ENCODE data around the gene PIP4K2A. TPM values are rescaled to one million over a fixed set of nuclear protein-coding genes. Genes with fewer than 3 reads are reported as not detected.

PIP4K2A gene
- total RNA-seq, 4 donors from 2014 or later, result 27.3 to 52.7 (median 41.6) TPM

DNA sequence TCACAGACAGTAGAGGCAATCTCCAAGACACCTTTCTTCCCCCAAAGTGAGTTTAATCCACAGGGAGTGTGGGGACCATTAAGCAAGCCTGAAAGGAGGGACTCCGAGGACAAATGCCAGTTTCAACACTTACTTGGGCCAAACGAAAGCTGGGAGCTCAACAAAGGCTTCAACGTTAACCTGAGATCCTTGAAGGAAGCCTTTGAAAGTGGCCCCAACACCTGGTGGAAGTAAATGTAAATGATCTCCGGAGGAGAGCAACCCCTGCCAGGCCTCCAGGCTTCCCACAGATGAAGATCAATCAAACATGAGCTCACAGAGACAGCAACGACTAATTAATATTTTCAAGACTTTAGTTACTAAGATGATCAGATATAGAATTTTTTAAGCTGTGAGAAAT, 103.8 kb downstream of the PIP4K2A start:
- TF ChIP-seq, protein P1, sequence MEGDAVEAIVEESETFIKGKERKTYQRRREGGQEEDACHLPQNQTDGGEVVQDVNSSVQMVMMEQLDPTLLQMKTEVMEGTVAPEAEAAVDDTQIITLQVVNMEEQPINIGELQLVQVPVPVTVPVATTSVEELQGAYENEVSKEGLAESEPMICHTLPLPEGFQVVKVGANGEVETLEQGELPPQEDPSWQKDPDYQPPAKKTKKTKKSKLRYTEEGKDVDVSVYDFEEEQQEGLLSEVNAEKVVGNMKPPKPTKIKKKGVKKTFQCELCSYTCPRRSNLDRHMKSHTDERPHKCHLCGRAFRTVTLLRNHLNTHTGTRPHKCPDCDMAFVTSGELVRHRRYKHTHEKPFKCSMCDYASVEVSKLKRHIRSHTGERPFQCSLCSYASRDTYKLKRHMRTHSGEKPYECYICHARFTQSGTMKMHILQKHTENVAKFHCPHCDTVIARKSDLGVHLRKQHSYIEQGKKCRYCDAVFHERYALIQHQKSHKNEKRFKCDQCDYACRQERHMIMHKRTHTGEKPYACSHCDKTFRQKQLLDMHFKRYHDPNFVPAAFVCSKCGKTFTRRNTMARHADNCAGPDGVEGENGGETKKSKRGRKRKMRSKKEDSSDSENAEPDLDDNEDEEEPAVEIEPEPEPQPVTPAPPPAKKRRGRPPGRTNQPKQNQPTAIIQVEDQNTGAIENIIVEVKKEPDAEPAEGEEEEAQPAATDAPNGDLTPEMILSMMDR (IDR thresholded peaks at IDR 0.05; ENCODE audit: low read depth), result no peak

DNA sequence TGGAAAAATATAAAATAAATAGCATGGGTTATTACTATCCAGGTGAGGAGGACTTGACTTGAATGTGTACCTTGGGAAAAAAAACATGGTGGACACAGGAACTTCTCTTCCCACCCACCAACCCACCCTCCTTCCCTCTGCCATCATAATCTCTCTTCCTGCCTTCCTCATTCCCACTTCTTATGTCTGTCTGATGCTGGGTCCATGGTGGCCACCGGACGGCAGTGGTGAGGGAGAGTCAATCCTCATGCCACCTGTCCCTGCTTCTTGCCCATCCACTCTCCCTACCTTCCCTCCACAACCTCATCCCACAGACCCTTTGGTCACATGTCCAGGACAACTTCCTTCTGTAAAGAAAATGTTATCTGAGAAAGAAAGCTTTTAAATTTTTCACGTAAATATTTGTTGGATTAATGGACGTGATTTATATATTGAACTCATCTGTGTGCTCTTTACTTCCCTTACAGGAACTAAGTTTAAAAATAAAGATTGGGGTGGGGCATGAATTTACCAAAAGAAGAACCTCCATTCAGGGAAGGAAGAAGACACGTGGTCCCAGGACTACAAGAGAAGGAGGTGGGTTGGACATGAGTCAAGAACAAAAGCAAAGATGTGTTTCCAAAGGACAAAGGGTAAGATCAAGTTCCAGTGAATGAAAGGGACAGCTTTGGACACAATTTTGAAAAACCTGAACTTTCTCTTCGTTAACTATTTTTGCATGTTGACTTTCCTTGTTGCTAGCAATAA, 104.5 kb downstream of the PIP4K2A start:
- TF ChIP-seq, protein P1 (IDR thresholded peaks at IDR 0.05; ENCODE audit: low read depth), result no peak

DNA sequence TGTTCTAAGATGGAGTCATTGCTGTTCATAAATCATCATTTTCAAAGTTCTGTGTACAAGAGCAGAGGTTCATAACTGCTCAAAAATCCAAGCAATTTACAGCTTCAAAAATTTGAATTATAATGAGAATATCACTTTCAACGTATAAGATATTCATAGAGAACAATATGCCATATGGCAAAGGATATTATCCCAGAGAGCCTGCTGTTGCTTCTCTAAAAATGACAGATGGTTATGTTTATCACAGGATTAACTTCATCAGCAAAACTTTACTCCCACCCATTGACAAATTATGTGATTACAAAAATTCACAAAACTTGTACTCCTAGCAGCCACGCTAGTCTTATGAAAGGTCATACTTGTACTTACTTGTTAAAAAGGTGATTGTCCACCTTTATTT, 105.1 kb downstream of the PIP4K2A start:
- TF ChIP-seq, protein P1 (IDR thresholded peaks at IDR 0.05; ENCODE audit: low read depth), result no peak

DNA sequence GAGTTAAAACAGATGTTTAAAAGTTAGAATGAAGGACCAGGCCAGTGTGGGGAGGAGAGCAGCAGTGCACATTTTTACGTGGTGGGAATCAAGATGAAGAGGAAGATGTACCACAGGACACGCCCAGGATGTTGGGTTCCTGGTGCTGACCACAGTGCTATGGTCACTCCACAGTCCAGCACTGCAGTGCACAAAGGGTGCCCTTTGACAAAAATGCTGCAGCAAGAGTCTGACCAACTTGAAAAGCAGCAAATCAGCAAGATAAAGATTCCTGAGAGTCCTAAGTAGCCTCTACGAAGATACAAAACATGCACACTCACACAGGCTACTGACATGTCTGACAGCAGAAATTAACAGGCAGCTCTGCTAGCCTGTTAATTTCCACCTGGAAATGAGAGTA, 107.1 kb downstream of the PIP4K2A start:
- TF ChIP-seq, protein P1 (IDR thresholded peaks at IDR 0.05; ENCODE audit: low read depth), result no peak

DNA sequence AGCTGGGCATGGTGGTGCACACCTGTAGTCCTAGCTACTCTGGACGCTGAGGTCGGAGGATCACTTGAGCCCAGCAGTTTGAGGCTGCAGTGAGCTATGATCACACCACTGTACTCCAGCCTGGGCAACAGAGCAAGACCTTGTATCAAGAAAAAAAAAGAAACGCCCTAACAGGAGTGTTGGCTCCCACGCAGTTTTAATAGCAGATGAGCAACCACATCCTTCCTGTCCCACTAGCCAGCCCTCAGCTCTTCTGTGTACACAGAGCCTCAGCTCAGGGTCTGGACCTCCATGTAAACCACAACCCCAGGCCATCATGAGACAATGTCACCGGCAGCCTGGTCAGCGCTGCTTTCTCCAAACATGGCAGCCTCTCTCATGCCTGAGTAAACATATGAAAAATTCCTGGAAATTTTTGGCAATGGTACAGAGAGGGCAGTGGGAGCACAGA, 108.2 kb downstream of the PIP4K2A start:
- TF ChIP-seq, protein P1 (IDR thresholded peaks at IDR 0.05; ENCODE audit: low read depth), result no peak

DNA sequence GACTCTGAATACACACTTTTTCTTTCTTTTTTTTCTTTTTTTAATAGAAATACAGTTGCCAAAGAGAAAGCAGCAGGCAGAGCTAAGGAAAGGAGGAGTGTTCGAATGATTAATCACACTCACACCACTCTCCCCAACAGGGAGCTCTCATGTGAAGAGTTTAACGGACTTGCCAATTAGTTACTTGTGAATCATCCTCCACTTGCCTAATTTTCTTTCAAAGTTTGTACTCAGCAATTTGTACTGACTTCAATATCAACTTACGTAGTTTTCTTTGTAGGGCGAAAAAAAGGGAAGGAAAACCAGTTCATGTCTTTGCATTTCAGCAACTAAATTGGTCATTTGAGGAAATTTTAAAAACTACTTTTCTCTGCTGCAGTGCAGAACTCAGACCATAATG, 109.2 kb downstream of the PIP4K2A start:
- TF ChIP-seq, protein P1 (IDR thresholded peaks at IDR 0.05; ENCODE audit: low read depth), result no peak

DNA sequence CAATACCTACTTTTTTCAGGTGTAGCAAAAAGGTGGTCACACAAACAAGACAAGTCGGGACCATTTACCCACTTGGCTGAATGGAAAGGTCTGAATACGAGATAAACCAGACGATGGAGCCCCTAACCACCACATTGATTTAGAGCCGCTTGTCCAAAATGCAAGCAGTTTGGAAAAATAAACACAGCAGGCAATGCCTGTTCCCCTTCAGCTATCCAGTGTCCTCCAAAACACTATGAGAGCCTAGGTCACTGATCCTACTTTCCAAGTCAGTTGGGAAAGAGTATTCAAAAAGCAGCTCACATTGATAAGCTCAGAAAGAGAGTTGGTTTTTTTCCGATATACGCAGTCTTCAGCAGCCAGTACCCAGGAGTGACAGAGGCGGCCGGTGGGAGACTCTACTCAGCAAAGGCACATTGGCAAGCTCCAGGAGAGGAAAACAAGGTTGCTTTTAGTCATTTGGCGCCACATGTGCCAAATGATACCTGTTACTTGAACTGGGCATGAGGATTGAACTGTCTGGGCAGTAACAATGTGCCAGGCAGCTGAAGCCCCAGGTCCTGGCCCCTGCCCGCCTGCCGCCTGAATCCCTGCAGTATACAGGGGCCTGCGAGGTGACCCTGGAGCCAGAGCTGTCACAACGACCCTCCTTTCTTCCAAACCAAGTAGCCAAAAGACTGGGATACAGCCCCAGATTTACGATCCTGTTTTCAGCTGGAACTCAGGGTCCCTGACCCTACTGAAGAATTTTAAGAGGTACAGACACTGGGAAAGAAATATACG, 109.8 kb downstream of the PIP4K2A start:
- TF ChIP-seq, protein P1 (IDR thresholded peaks at IDR 0.05; ENCODE audit: low read depth), result no peak

All from subcutaneous adipose tissue (tissue), 4 donors.